HG02943 (cell line): ENCODE measurements around the gene PCYT2.
A peak's percentile ranks its signal among the peaks of the same experiment; 100 is the strongest.

Experiments used
- ATAC-seq: cut with Tn5 transposase; IDR thresholded peaks from one replicate; pipeline ENCODE4 v1.9.1; 2021; ENCODE audit warnings: mild to moderate bottlenecking, low read depth, moderate library complexity; ENCODE audit not compliant: unreplicated experiment

Gene PCYT2

GRCh38 chr17:81902023-81902652, 9.1 kb downstream of the PCYT2 start, which contains the start of gene NPB:
Gene NPB (plus strand): TSS chr17:81902238. CDS start chr17:81902278, 40 bp downstream.
- ATAC-seq = no peak

- ATAC-seq = no peak
Observed at GRCh38 chr17:81901167-81902022, 9.8 kb downstream of the PCYT2 start.

- no peak for ATAC-seq
Observed at GRCh38 chr17:81900181-81900820, 10.9 kb downstream of the PCYT2 start.

GRCh38 chr17:81899514-81900166, 11.6 kb downstream of the PCYT2 start:
- no peak for ATAC-seq

GRCh38 chr17:81898885-81899284, 12.3 kb downstream of the PCYT2 start:
- no peak for ATAC-seq

GRCh38 chr17:81898029-81898866, 13.0 kb downstream of the PCYT2 start:
- ATAC-seq = no peak

GRCh38 chr17:81895400-81895799, 15.8 kb downstream of the PCYT2 start:
- ATAC-seq = no peak

GRCh38 chr17:81891303-81891552, 20.0 kb downstream of the PCYT2 start:
- ATAC-seq = peak; percentile 14

DNA sequence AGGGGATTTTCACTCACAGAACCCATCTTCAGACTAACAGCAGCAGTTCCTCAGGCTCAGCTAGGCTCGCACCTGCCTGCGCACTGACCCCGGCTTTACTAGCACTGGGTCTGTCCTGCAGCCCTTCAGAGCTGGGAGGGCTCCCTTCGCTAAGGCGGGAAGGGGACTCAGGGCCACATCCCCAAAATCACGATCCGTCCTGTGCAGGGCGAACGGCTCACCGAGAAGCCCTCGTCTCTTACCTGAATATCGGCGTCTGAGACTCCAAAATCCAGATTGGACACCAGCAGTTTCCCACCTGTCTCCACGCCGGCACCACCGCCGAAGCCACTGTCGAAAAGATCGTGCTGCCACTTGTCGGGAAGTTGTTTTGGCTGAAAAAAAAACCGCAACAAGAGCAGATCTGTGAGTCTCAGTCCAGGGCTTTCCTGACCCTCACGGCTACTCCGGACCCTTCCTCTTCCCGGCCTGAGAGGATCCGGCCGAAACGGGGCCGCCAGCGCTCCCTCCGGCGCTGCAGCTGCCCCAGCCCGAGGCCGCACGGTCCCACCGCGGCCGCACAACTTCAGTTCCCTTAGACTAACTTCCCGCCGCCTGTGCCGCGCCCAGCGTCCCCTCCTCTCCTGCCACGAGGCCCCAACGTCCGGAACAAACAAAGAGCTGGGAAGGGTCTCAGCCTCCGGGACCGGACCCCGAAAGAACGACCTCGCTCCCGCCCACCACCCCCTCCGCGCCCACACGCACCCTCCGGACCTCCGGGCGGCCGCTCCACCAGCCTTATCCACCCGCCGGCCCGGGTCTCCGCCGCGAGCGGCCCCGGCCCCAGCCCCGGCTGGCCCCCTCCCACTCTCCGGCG, 20.5 kb downstream of the PCYT2 start:
- peak; percentile 12 for ATAC-seq

DNA sequence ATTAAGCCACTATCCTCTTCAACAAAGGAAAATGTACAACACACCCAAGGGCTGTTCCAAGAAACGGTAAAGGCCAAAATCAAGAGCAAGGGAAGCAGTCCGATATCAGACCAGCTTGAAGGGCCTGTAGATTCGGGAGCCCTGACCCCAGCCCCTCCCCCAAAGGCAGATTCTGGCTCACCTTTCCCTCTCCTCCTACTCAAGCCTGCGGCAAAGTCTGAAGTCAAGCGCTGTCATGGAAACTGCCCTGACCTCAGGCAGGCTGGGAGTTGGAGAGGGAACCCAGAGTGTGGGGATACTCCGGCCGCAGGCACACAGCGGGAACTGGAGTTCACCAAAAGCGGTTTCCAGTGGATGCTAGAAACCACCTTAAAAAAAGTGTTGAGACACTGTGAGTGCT, 21.6 kb downstream of the PCYT2 start:
- no peak for ATAC-seq

DNA sequence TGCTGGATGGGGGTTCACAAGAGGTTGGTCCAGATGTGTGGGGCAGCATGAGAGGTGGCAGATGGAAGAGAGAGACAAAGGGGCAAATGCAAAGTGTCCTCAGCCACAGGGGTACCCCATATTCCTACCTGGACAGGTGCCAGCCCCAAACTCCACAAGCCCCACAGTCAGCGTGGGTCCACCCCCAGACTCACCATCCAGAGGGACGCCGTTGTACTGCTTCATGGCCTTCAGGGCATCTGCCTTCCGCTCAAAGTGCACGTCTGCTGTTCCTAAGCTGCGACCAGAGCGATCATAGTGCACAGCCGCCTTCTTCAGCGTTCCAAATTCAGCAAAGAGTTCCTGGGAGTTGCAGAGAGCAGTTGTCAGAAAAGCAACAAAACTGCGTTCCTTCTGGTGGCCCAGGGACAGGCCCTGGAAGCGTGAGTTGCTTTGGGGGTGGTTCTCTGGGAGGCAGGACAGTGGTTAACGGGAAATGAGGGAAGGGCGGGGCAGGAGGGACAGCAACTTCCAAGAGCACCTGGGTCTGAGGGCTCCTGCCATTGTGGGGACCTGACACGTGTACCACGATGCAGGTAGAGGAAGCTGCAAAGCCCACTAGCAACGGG, 22.1 kb downstream of the PCYT2 start:
- no peak for ATAC-seq

DNA sequence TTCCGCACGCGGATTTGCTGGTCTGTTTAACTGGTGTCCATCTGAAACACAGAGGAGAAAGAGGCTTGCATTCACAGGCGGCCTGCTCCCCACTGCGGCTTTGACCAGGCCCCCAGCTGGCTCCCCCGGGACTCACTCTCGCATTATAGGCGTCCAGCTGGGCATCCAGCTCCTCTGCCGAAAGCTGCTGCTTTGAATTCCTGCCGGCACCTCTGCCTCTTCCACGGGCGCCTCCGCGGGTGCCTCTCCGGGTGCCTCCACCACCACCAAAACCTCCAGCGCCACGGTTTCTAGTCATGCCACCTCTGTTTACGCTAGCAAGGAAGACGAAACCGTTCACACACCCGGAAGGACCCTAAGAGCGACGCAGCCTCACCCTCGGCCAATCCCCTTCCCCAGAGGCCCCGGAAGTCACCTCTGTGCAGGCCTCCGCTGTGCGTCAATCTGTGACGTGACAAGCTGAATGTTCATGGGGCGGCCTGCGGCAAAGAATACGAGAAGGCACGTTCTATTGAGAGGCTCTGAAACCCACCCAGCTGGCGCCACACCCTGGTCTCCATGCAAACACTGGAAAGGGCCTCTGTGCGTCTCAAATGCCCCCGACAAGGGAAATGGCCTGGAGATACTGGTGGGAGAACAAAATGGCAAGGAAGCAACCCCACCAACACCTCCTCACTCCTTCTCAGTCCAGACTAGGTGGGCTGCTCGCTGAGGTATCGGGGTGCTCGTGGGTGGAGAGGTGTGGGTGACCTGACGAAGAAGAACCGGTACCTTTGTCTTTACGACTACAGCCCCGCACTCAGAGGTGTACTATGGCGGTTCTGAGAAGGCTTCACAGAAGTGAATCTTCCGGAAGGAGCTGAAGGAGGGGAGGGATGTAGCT, 22.9 kb downstream of the PCYT2 start:
- ATAC-seq = no peak

DNA sequence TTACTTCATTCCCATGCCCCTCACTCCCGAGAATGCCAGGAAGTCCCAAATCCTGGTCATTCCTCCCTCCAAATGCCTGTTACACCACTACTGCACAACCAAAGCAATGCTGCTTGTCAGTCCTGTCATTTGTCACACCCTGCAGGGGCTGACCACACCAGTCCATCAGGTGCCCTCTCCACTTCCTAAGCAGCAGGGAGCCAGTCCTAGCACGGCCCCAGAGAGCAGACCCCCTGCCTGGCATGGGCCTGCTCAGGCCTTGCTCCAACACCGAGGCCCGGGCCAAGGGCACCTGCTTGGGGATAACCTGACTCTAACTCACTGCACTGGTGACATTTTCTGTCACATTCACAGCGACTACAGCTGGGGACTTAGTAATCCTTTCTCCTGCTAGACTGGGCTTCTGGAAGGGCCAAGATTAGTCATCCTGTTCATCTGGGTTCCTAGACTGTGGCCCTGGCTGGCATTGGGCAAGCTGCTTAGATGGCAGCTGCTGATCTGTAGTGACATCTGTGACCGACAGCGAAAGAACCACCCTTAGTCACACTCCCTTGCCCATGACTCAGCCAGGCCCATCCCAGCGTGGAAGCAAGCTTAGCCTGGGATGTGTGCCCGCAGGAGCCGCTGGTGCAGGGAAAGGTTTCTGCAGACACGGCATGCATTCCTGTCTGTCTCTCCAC, 25.2 kb downstream of the PCYT2 start:
- no peak for ATAC-seq

- no peak for ATAC-seq
Observed at GRCh38 chr17:81885454-81885853, 25.7 kb downstream of the PCYT2 start.

DNA sequence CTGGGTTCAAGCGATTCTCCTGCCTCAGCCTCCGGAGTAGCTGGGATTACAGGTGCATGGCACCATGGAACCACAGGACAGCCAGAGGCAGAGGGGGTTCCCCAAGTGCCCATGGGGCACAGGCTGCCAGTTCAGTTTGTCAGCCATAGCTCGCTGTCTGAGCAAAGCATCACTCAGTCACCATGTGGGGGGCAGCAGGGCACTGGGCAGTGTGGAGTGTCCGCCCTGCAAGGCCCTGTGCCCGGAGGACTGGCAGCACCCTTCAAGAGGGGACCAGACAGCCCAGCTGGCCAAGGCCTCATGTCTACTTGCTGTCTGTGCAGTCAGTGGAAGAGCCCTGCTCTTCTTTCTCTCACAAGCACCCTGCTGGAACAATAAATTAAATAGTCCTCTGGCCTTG, 26.2 kb downstream of the PCYT2 start:
- ATAC-seq = no peak

GRCh38 chr17:81884520-81884919, 26.7 kb downstream of the PCYT2 start:
- ATAC-seq = no peak

DNA sequence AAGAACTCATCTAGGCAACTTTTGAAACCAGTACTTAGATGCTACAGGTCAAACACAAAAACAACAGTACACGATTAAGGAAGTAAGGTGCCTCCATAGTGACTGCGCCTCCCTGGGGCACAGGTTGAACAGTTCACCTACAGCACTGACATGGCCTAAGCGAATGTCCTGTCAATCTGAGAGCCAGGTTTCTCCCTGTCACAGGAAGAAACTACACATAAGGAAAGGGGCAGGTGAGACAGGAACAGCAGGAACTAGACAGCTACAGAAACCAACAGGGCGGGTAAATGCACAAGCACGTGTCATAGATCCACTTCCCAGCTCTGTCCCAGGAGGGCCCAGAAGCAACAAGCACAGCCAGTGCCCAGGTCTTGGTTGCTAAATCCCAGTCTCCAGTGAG, 32.1 kb downstream of the PCYT2 start:
- ATAC-seq = no peak

DNA sequence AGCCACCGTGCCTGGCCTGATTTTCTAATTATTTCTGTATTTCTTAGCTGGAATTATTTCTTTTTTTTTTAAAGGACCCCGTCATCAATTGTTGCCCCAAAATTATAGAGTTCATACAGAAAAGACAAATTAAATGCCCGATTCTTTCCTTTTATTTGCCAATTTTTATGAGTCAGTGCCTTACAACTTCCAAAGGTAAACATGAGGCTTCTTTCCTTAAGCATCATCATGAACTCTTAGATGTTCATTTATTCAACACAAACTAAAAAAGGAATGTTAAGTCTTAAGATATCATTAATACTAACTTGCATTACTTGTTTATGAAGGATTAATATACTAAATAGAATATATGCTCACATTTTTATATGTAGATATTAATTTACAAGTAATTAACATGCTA, 32.9 kb downstream of the PCYT2 start:
- no peak for ATAC-seq
